Stromal cell of bone marrow (primary cell): ENCODE results near the gene RPS6KA4.

Source experiments
- DNase-seq: peaks from one replicate; pipeline ENCODE4 v3.0.0-alpha.2; 2012; ENCODE audit warnings: low read depth

The RPS6KA4 gene

DNA sequence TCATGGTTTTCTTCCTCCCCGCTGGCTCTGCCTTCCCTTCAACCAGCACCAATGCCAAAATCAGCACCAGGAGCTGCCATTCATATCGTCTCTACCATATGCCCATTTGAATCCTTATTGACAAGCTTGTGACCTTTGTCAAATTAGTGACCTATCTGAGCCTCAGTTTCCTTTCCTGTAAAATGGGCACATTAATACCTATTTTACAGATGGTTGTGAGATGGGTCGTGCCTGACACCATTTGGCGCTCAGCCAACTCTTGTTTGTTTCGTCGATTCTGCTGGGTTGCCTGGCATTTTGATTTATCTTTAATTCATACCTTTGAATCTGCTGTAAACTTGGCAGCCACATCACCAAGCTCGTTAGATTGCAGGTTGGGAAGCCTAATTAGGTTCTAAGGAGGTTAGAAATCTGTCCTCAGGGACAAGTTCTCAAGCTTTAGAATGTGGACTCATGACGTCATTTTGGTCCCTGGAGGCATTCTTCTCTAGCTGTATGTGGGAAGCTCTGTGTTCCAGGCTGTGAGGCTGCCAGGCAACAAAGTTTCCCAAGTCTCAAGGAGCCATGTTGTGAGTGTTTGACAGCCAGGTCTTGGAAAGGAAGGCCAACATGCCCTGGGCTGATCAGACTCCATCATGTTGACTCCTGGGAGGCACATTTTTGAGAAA lies 61.0 kb downstream of the RPS6KA4 start:
- peak; percentile 45 for DNase-seq
